ENCODE measurements around the gene RABL6.
A peak's percentile ranks its signal among the peaks of the same experiment; 100 is the strongest.
"Not testable (repeated sequence)": the region's sequence is repeated elsewhere in the genome, so short reads cannot be mapped to it uniquely, and the experiment has no call there.

Gene RABL6

DNA sequence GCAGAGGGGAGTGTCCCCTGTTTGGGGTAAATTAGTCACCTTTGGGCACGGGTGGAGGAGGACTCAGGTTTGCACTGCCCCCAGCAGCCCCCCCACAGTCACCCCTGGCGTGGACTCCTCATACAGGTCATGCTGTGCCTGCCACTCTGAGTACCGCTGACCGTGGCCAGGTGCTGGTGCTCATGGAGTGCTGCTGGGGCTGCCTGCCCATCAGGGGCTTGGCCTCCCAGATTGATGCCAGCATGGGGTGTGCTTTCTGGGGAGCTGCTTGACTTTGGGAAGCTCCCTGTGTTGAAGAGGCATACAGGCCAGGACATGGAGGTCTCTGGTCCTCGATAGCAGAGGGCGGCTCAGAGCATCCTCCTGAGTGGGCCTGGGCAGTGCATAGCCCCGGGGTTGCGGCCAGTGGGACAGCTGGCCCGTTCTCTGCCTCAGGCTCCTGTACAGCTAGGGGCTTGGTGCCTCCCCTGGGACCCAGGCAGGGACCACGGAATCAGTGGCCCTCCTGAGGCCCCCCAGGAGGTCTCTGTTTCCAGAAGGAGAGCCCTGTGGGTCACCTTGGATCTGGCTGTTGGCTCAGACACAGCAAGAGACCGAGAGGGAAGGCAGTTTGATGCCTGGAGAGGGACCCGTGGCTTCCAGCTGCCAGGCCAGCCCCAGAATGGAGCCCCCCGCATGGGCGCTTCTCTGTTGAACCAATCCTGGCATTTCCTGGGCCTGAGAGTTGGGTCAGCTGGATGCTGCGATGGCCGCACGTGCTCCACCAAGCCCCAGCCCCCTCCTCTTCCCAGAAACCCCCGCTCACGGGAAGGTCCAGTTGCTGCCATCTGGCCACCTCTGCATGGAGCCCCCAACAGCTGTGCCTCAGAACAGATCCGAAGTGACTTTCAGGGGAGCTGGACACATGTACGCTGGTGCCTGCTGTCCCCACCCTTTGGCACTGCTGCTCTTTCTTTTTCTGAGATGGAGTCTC, 28.5 kb downstream of the RABL6 start:
- no peak for DNase-seq (ENCODE audit: low read depth)

DNA sequence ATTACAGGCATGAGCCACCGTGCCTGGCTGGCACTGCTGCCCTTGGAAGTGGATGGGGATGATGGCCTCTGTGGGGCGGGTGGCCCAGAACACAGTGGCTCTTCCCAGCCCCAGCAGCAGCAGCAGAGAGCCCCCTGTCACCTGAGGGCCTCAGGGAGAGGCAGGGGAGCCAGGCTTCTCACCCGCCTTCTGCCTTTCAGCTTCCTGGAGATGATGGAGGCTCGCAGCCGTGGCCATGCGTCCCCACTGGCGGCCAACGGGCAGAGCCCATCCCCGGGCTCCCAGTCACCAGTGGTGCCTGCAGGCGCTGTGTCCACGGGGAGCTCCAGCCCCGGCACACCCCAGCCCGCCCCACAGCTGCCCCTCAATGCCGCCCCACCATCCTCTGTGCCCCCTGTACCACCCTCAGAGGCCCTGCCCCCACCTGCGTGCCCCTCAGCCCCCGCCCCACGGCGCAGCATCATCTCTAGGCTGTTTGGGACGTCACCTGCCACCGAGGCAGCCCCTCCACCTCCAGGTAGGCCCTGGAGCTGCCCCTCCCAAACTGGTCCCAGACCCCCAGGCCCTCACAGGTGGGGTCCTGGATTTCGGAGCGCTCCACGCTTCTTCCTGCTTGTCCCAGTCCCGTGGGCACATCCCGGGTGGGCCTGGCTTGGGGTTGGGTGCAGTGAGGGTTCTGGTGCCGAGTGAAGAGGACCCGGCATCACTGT, 29.6 kb downstream of the RABL6 start:
- DNase-seq (ENCODE audit: low read depth), result no peak

DNA sequence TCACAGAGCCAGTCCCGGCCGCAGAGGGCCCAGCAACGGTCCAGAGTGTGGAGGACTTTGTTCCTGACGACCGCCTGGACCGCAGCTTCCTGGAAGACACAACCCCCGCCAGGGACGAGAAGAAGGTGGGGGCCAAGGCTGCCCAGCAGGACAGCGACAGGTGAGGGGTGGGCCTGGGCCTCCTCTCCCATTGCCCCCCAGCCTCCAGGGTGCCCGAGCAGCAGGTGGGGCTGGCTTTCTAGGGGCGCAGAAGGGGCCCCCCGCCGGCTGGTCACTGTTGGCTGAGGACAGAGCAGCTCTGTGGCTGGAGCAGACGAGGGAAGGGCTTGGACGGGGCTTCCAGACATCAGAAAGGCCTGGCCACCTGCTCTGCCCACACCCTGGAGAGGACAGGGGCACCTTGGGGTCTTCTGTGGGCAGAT, 30.1 kb downstream of the RABL6 start:
- not testable (repeated sequence) for DNase-seq (ENCODE audit: low read depth)

DNA sequence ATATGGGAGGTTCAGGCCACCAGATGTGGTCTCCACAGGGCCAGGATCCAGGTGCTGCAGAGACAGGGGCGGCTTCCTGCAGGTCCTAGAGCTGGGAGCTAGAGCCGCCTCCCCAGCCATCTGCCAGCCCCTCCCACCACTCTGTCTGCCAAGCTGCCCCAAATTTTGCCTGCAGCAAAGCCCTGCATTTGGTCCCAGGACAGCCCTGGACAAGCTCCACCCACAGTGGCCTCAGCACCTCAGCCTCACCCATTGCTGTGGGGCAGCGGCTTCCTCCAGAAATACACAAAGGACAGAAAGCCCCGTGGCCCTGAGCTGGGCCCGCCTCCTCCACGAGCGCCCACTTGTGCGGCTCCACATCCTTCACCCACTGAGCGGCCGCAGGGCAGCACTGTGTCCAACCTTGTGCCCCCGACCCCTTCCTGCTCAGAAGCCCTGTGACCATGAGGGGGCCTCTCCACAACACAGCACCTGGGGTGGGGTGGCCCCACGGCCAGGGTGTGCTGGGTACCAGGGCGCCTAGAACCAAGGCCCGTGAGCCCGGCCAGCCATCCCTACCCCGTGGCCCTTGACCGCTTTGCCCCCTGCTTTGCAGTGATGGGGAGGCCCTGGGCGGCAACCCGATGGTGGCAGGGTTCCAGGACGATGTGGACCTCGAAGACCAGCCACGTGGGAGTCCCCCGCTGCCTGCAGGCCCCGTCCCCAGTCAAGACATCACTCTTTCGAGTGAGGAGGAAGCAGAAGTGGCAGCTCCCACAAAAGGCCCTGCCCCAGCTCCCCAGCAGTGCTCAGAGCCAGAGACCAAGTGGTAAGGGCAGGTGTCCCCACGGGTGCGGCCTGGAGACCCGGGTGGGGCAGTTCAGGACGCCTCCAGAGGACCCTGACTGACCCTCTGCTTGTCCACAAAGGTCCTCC, 30.8 kb downstream of the RABL6 start:
- DNase-seq (ENCODE audit: low read depth), result no peak

- no peak for DNase-seq (ENCODE audit: low read depth)
Observed at GRCh38 chr9:136839229-136840139, 31.7 kb downstream of the RABL6 start.

DNA sequence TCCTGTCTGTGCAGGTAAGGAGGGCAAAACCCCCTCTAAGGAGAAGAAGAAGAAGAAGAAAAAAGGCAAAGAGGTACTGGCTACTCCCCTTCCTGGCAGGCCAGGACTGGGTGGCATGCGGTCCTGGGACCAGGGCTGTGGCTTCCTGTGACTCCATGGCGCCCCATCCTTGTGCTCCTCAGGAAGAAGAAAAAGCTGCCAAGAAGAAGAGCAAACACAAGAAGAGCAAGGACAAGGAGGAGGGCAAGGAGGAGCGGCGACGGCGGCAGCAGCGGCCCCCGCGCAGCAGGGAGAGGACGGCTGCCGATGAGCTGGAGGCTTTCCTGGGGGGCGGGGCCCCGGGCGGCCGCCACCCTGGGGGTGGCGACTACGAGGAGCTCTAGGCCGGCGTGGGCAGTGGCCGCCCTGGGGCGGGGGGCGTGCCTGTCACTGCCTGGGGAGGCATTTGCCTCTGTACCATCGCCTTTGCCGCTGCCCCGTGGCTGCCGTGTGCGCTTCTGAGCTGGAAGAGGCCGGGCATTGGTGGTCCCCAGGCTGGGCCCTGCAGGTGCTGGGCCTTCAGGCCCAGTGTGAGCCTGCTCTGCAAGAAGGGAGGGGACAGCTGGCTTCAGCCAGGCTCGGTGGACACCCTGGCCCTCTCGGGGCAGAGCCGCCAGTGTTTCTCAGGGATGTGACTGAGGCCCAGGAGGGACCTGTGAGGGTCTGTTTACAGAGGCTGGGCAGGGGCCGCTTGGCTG, 32.6 kb downstream of the RABL6 start:
- DNase-seq (ENCODE audit: low read depth), result no peak

DNA sequence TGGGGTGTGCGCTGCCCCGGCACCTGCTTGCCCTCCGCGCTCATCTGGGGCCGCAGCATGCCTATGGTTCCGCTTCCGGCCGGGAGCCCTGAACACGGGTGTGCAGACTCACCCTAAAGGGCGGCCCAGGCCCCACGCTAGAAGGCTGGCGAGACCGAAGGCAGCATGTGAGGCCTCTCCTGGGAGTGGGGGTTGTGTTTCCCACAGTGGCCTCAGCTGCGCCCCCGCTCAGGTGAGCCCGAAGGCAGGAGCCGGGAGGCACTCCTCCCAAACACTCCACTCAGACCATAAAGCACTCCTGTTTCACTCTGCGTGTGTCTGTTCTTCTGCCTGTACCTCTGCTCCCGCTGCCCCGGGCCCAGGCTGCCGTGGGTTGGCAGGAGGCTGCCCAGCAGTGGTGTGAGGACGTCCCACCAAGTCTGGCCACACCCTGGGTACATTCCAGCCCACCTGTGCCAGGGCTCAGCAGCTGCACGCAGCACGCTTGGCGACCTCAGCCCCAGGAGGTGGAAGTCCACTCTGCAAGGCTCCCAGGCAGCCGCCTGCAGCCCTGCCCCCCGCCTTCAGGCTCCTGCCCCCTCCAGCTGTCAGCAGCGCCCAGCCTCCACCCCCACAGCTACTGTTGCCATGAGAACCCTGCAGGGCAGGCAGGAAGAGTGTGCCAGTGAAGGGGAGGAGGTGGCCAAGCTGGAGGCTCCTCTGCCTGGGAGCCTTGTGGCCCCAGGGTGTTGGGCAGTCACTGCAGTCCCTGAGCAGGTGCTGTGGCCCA, 33.3 kb downstream of the RABL6 start:
- DNase-seq (ENCODE audit: low read depth), result no peak

- not testable (repeated sequence) for DNase-seq (ENCODE audit: low read depth)
Observed at GRCh38 chr9:136841646-136842379, 34.1 kb downstream of the RABL6 start.

DNA sequence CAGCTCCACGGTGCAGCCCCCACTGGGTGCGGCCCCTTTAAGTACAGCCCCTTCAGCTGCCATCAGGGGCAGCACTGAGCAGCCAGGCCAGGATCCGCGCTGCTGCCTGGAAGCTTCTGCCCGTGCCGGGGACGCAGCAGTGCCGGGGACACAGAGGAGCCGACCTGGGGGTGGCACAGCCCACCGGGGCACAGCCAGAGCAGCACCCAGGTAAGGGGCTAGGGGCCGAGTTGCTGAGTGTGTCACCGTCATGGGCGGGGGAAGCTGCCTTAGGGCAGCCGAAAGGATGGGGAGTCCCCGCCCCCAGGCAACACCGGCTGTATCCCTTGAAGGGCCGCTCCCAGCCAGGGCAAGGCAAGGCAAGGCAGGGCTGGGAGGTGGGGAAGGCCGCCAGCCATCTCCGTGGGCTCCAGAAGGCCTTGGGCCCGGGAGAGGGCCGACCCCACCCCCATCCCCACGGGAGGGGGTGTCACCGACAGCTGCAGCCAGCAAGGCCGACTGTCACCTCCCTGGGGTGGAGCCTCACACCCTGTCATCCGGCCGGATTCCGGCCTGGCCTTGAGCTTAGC, 34.7 kb downstream of the RABL6 start, which contains the start of gene AJM1:
TSS of gene AJM1 (plus strand) at position 99 of the 569 bp plus-strand sequence. CDS start 1,937 bp downstream, outside the sequence.
- DNase-seq (ENCODE audit: low read depth), result peak; percentile 57

DNA sequence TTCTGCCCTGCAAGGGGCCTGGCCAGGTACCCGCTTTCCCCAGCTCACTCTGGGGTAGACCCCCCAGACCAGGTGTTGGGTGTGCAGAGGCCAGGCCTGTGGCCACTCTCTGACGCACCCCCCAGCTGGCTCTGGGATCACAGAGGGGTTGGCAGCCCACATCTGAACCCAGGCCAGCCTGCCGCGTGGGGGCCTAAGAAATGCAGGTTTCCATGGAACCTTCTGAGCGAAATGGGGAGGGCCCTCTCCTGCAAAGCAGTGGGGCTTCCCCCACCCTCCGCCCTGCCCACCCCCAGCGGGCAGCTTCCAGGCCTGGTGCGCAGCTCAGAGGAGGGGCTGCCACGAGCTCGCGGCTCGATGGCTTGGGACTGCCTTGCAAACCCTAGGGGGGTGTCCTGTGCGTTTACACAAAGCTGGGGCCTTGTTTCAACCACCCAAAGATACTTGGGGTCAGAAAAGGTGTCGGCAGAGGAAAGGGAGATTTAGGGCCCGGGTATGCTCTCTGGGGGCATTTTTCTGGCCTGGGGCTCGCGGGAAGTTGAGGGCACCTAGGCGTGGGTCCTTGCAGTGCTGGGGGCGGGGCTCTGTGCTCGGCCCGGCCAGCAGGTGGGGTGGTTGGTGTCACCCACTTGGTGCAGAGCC, 35.5 kb downstream of the RABL6 start:
- DNase-seq (ENCODE audit: low read depth), result not testable (repeated sequence)

DNA sequence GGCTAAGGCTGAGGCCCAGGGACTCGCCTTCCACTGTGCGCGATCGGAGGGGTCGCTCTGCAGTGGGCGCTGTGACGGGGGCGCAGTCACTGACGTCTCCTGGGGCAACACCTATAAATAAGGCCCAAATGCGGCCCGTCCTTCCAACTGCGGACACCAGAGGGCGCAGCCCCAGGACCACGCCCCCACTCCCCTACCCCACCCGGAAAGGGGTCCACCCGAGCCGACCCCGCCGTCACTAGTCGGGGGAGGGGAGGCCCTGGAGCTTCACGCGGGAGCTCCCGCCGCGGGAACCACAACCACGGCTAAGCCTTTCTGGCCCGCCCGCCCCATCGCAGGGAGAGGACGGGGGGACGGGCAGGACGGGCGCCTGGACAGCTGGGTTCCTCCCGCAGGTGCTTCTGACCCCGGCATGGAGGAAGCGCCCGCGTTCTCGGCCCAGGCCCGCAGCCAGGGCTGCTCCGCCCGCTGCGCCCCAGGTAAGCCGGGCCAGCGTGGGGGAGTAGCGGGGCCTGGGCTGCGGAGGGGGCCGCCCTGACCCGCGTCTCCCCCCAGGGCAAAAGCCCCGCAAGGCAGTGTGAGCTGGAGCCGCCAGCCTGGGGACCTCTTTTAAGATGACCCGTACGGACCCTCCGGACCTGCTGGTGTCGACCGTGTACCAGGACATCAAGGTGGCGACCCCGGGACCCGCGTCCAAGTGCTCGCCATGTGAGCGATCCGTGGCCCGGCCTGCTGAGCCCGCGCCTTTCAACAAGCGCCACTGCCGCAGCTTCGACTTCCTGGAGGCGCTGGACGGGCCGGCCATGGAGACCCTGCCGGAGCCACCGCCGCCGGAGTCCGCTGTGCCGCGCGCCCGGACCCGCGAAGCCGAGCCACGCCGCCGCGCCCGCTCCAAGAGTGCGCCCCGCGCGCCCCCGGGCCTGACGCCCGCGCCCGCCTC, 36.3 kb downstream of the RABL6 start:
- peak; percentile 43 for DNase-seq (ENCODE audit: low read depth)

DNA sequence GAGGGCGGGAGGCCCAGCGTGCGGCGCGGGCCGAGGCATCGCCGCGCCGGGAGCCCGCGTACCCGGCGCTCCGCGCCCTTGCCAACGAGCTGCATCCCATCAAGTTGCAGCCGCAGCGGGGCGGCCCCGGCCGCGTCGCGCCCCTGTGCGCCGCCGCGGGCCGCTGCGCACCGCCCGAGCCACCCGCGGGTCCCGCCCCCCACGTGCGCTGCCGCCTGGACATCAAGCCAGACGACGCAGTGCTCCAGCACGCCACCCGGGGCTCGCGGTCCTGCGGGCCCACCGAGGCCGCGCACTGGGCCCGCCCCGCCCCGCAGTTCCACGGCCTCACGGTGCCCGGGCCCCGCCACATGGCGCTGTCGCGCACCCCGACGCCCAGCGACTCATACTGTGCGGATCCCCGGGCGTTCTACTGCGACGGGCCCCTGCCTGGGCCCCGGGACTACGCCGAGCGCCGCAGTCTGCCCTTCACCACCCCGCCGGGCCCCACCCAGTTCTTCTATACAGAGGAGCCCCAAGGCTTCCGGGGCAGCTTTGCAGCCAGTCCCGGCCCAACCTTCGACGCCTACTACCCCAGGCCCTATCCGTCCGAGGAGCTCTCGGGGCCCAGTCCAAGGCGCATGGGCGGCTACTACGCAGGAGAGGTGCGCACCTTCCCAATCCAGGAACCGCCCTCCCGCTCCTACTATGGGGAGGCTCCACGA, 37.2 kb downstream of the RABL6 start:
- no peak for DNase-seq (ENCODE audit: low read depth)

GRCh38 chr9:136845465-136846260, 37.9 kb downstream of the RABL6 start:
- no peak for DNase-seq (ENCODE audit: low read depth)

DNA sequence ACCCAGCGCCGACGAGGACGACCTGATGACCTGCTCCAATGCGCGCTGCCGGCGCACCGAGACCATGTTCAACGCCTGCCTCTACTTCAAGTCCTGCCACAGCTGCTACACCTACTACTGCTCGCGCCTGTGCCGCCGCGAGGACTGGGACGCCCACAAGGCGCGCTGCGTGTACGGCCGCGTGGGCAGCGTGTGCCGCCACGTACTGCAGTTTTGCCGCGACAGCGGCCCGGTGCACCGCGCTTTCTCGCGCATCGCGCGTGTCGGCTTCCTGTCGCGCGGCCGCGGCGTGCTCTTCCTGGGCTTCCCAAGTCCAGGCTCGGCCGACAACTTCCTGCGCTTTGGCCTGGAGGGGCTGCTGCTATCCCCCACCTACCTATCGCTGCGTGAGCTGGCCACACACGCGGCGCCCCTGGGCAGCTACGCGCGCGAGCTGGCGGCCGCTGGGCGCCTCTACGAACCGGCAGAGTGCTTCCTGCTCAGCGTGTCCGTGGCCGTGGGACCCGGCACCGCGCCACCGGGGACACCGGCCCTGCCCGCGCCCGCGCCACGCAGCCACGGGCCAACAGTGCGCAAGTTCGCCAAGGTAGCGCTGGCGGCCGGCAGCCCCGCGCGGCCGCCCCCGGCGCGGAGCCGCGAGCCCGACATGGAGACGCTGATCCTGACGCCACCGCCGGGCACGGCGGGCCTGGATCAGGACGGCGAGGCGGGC, 38.8 kb downstream of the RABL6 start:
- DNase-seq (ENCODE audit: low read depth), result peak; percentile 48
